Measurements from ENCODE around the gene IAH1.

DNA sequence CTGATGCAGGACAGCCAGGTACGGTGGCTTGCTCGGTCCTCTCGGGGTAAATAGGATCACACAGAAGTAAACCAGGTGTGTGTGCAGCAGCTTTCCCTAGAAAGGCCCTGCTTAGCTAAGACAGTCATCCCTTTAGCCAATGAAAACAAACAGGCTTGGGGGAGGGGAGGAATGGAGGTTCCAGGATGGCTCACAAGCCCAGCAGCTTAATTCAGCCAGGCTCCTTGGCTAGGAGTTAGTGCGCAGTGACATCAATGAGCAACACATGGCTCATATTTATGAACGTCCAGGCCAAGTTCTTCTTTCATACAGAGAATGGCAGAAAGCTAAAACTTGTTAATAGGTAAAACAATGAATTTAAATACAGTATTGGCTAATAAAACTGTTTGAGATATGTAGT is 10.2 kb downstream of the IAH1 start:
- TF ChIP-seq ZFP36 (IDR thresholded peaks at IDR 0.05; ENCODE audit: borderline replicate concordance, partially characterized antibody) = no peak
- TF ChIP-seq, protein P1, sequence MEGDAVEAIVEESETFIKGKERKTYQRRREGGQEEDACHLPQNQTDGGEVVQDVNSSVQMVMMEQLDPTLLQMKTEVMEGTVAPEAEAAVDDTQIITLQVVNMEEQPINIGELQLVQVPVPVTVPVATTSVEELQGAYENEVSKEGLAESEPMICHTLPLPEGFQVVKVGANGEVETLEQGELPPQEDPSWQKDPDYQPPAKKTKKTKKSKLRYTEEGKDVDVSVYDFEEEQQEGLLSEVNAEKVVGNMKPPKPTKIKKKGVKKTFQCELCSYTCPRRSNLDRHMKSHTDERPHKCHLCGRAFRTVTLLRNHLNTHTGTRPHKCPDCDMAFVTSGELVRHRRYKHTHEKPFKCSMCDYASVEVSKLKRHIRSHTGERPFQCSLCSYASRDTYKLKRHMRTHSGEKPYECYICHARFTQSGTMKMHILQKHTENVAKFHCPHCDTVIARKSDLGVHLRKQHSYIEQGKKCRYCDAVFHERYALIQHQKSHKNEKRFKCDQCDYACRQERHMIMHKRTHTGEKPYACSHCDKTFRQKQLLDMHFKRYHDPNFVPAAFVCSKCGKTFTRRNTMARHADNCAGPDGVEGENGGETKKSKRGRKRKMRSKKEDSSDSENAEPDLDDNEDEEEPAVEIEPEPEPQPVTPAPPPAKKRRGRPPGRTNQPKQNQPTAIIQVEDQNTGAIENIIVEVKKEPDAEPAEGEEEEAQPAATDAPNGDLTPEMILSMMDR (IDR thresholded peaks at IDR 0.05) = no peak
- TF ChIP-seq POLR2A (IDR thresholded peaks at IDR 0.05; ENCODE audit: low read length) = no peak
- no peak for TF ChIP-seq ZNF302 (CRISPR knock-in tag; IDR thresholded peaks at IDR 0.05)
